ENCODE measurements around the gene GVQW3.
A peak's percentile ranks its signal among the peaks of the same experiment; 100 is the strongest.
"Not testable (repeated sequence)": the region's sequence is repeated elsewhere in the genome, so short reads cannot be mapped to it uniquely, and the experiment has no call there.

GVQW3 gene

DNA sequence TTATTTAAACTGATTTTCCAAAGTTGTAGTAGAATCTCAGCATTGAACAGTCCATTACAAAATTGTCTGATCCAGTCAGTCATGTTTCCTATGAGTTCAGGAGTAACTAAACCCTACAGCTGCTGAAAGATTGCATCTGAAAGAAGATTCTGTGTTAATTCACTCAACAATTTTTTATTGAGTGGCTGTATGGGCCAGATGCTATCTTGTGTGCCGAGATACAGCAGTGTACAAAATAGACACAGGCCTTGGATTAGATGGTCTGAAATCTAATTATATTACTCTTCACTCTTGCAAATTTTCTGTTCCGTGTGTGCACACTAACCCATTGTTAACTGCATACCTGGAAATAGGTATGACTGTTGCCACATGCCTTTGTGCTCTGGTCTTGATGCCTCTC is 7.3 kb downstream of the GVQW3 start:
- DNase-seq = no peak

DNA sequence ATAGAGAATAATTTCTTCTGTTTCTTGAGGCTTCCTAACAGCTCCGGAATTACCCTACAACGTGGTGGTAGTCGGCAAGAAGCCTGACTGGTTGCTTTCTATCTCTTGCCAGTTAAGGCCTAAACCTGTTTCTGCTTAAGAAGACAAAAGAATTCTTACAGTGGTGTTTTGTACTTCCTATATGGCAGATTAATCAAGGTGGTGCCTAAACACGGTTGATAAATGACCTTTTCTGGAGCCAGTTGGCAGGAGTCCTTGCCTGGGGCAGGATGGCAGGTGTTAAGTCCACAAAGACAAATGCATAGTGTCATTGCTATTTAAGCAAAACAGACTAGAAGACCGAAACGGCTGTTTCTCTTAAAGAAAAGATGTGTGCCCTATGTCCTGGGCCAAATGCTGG is 9.9 kb downstream of the GVQW3 start:
- no peak for DNase-seq

GRCh38 chr11:76391811-76392475 is 10.8 kb downstream of the GVQW3 start:
- no peak for DNase-seq

GRCh38 chr11:76392870-76393269 is 11.7 kb downstream of the GVQW3 start:
- no peak for DNase-seq

DNA sequence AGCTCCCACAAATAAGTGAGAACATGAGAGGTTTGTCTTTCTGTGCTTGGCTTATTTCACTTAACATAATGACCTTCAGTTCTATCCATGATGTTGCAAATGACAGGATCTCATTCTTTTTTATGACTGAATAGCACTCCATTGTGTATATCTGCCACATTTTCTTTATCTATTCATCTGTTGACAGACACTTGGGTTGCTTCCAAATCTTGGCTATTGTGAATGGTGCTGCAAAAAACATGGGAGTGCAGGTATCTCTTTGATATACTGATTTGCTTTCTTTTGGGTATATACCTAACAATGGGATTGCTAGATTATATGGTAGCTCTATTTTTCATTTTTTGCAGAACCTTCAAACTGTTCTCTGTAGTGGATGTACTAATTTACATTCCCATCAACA is 13.3 kb downstream of the GVQW3 start:
- DNase-seq = no peak

DNA sequence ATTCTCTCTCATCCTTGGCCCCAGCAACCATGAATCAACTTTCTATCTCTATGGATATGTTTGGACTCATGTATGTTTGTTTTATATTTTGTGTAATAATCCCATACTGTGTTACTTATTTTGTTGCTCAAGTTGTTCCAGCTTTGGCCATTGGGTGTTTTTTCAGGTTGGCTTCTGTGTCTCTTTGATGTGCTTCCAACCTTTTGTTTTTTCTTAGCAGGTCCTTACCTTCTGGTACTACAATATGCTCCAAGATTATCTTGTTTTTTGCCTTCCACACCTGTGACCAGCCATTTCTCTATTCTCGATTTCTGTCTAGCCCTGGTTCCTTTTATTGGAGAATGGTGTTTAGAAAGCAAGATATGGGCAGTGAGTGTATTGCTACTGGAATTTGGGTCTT is 14.2 kb downstream of the GVQW3 start:
- DNase-seq = no peak

DNA sequence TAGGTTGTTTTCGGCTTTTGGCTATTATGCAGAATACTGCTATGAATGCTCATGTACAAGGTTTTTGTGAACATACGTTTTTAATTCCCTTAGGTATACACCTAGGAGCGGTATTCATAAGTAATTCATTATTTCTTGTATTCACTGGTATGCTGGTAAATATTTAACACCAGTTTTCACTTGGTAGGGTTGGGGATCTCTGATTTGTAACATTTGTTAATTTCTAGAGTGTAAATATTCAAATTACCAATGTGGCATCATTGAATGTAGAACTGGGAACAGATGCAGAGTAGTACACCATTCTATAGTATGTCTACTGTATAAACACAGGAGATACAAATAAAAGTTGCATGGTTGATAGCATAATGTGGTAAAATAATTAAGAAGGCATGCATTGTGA is 16.3 kb downstream of the GVQW3 start:
- DNase-seq = no peak

DNA sequence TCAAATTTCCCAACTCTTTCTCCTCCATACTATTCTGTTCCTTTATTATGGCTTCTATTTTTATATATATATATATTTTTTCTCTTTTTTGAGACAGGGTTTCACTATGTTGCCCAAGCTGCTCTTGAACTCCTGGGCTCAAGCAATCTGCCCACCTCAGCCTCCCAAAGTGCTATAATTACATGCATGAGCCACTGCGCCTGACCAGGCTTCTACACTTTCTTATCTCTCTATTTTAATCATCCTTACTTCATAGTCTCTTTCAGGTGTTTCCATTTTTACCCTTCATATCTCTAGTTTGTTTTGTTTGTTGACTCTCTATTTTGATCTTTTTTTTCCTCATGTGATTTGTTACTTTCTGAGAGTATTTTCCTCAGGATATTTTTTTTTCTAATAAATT is 19.8 kb downstream of the GVQW3 start:
- DNase-seq = no peak

GRCh38 chr11:76401484-76401883 is 20.4 kb downstream of the GVQW3 start:
- not testable (repeated sequence) for DNase-seq

- DNase-seq = no peak
Measured at GRCh38 chr11:76406359-76406758, 25.2 kb downstream of the GVQW3 start.

DNA sequence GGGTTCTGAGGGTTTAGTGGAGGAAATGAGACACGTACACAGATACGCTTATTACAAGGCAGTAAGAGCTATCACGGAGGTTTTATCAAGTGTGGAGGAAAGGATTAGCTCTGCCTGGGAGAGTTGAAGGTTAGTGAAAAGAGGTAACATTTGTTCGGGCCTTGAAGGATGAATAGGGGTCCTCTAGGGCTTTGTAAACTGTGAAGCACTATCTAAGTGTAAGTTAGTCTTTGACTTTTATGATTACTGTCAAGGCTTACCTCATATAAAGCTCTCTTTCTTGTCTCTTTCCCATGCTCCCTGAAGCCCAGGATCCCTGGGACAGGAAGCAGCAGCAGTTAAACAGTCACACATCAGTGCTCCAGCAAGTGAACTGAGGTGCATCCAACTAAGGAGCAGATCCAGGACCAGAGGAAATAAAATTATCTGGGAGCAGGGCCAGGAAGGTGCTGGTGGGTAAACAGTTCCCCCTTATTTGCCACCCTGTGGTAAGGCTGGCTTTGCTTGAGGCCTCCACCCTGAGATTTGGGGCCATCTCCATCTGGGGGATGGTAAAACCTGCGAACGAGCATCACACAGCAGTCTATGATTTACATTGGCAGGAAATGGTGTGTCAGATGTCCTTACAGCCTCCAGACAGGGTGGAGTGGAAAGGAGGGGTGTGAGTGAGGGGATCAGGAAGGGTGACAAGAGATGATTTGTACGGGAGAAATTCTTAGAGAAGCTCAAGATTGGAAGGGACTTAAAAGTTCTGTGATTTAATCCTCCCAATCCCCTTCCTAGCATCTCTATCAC is 27.2 kb downstream of the GVQW3 start:
- no peak for DNase-seq

DNA sequence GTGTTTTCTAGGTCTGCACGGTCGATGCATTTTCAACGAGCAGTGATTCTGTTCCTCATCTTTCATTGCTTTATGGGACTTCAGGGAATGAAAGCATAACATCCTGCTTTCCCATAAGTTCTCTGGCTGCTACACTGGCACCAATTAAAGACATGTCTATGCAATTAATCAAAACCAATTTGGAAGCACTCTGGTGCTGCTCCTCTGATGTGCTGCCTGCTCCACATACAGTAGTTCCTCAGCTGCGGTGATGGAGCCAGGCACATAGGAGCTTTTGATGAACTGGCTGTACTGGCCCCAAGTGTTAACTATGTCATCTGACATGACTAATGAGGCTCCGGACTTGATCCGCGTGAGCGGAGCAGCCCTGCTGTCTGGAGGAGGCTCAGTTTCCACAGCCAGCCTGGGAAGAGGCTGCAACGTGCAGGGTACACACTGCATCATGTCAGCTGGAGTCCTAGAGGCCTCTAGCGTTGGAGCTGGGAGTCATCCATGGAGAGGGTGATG is 29.8 kb downstream of the GVQW3 start:
- no peak for DNase-seq

GRCh38 chr11:76415073-76415472 is 34.0 kb downstream of the GVQW3 start:
- no peak for DNase-seq

DNA sequence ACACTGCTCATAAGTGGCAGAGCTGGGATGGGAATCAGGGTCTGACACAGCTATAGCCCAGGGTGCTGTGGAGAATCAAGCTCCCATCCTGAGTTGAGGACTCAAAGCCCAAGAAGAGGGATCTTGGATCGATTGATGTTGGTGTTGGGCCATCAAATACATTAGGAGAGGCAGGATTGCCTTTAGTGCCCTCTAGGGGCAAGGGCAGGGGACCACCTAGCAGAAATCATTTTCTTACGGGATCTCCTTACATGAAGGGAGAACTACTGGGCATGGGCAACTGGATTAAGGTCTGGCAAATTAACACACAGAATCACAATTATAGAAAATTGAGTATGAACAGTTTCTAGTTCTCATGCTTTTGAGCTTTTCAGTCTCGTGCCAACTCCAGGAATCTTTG is 38.8 kb downstream of the GVQW3 start:
- DNase-seq = no peak

- peak; percentile 11 for DNase-seq
Measured at GRCh38 chr11:76424379-76424778, 43.3 kb downstream of the GVQW3 start.

DNA sequence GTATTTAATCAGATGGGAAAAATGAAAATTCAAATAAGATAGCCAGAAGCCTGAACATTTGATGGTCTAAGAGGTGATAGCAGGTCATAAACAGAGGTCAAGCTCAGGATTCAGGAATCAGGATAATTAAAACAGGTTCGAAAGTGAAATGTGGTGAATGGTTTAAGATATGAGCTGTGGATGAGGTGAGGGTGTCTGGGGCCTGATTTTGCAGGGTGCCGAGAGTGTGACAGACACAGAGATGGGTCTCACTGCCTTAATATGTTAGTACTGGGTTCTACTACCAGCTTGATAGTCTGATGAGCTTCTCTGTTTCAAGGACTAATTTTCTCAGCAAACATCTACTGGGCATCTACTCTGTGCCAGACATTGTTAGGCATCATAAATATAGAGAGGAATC is 43.8 kb downstream of the GVQW3 start:
- DNase-seq = no peak

DNA sequence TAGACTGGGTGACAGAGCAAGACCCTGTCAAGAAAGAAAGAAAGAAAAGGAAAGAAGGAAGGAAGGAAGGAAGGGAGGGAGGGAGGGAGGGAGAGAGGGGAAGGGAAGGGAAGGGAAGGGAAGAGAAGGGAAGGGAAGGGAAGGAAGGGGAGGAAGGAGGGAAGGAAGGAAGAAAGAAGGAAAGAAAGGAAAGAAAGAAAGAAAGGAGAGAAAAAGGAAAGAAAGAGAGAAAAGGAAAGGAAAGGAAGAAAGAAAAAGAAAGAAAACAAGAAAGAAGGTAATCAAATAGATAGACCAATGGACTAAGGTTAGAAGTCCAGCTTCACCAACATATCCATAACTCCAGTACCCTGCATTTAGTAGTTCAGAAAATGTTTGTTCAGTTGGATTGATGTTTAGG is 45.5 kb downstream of the GVQW3 start:
- no peak for DNase-seq

DNA sequence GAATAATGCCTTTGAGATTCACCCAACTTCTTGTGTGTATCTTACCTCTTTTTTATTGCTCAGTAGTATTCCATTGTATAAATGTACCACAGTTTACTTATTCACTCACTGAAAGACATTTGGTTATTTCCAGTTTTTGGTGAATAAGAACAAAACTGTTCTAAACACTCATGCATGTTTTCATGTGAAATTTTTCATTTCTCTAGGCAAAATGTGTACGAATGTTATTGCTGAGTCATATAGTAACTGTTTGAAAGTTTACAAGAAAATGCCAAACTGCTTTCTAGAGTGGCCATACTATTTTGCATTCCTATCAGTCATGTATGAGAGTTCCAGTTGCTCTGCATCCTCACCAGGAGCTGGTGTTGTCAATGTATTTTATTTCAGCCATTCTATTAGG is 54.9 kb downstream of the GVQW3 start:
- DNase-seq = no peak

DNA sequence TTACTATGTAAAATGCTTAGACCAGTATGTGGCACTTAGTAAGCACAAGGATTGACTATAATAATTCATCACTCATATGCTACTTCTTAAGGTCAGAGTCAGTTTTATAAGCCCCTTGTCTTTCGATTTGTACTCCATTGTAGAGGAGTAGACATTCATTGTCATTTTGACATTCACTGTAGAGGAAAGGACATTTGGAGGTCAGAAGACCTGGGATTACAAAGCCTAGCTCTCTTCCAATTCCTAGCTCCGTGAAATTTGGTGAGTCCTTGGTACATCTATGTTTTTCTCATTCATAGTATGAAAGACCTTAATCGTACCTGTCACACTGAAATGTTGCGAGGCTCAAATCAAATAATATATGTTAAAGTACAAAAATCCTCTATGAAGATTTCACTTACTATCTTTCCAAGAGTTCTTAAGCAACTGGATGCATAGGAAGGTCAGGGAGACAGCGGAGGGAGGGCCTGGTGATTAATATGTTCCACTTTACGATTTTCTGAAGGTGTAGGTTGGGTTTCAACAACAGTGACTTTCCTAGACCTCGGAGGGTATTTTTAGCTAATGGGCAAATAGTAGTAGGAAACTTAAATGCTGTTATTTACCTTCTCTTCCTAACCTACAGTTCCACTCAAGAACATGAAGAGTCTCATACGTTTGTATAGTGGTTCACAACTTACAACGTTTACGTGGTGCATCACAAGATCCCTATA is 62.3 kb downstream of the GVQW3 start:
- DNase-seq = no peak

DNA sequence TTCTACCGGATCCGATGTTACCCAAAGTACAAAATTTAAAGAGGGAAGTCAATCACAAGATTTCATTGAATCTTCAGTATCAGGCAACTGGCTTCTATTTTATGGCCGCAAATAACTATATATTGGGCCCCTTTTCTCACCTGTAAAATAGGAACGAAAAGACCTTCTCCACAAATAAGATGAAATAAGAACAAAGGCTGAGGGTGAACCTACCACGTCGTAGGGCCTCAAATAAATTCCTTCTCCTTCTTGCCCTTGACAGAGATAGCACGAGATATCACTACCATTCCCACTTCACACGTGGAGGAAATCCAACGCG is 62.9 kb downstream of the GVQW3 start:
- DNase-seq = no peak

DNA sequence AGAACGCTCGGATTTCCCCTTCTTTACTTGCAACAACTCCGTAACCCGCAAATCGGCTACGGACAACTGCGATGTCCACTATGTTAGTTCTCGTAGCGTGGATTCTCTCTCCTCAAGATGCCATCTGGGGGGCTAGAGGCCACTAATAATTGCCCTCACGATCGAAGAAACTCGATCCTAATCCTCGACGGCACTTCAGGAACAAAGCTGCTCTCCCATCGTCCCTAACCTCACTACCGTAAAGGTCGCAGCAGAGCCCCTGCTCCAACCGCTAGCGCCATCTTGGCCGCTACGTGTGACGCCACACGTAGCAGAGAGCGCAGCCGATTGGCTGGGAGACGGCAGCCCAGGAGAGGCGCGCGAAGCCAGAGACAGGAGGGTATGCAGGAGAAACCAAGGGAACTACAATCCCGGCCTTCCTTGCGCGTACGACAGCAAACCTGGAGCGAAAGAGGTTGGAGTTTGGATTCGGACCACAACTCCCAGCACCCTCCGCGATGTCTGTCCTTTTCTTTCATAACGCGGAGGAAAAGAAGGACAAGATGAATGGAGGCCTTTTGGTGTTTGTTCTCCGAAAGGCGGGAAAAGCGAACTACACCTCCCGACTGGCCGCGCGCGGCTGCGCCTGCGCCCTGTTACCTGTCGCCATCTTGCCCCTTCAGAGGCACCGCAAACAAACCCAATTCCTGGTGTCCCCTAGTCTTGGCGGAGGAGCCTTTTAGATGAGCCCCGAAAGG is 63.4 kb downstream of the GVQW3 start, which contains the start of gene EMSY:
Gene EMSY (plus strand): TSS at position 635 of the 737 bp plus-strand sequence. CDS start 1,921 bp downstream, outside the sequence.
- DNase-seq = peak; percentile 92

GRCh38 chr11:76445121-76446084 is 64.3 kb downstream of the GVQW3 start:
- peak; percentile 59 for DNase-seq
